MCF 10A (cell line): ENCODE data around the gene STRBP. TPM values are rescaled to one million over a fixed set of nuclear protein-coding genes. Genes with fewer than 3 reads are reported as not detected.

Experiments
- BruUV-seq: library from RNA; stranded (reverse); fragments of 400-500 nt; replicated peaks from 2 replicates; lab custom pipeline; 2021; lab: Mats Ljungman, UMichigan
- CTCF ChIA-PET: fragments of 300-600 bp; sonication (Branson Sonifier 250); formaldehyde crosslinking; extraction: SDS; loops from one replicate; lab custom pipeline; 2021; ENCODE audit warnings: antibody characterized with exemption, inconsistent platforms; lab: Yijun Ruan, JAX
- POLR2A ChIA-PET: fragments of 300-600, 350-650 bp; sonication (Branson Sonifier 250); formaldehyde crosslinking; extraction: SDS; loops from one replicate; lab custom pipeline; 2020; ENCODE audit warnings: antibody characterized with exemption, inconsistent platforms; lab: Yijun Ruan, JAX
- DNase-seq: peaks from one replicate; pipeline ENCODE4 v3.0.0-alpha.2; 2018; ENCODE audit not compliant: unreplicated experiment
- H3K27ac Mint-ChIP-seq: one replicate; pipeline ENCODE4 v1.8.0; 2022; ENCODE audit warnings: mild to moderate bottlenecking, low read depth, mixed read lengths; ENCODE audit not compliant: unreplicated experiment
- H3K27me3 Mint-ChIP-seq: one replicate; pipeline ENCODE4 v1.8.0; 2022; ENCODE audit warnings: mixed read lengths; ENCODE audit not compliant: insufficient read depth, unreplicated experiment
- H3K36me3 Mint-ChIP-seq: one replicate; pipeline ENCODE4 v1.8.0; 2022; ENCODE audit warnings: mild to moderate bottlenecking, moderate library complexity, mixed read lengths; ENCODE audit not compliant: insufficient read depth, unreplicated experiment
- H3K4me1 Mint-ChIP-seq: one replicate; pipeline ENCODE4 v1.8.0; 2022; ENCODE audit warnings: mixed read lengths; ENCODE audit not compliant: insufficient read depth, unreplicated experiment
- H3K4me3 Mint-ChIP-seq: one replicate; pipeline ENCODE4 v1.8.0; 2022; ENCODE audit warnings: mild to moderate bottlenecking, moderate library complexity, mixed read lengths; ENCODE audit not compliant: unreplicated experiment
- H3K9me3 Mint-ChIP-seq: one replicate; pipeline ENCODE4 v1.8.0; 2022; ENCODE audit warnings: mixed read lengths; ENCODE audit not compliant: unreplicated experiment
- intact Hi-C: fragments of 100-400 bp; cut with micrococcal nuclease; formaldehyde crosslinking; loops from 2 replicates; pipeline ENCODE4 v1.14.1; 2022
- total RNA-seq: library from RNA; stranded (reverse); gene quantifications from 2 replicates; pipeline ENCODE4 v1.2.3, GENCODE V29; 2022
- TF ChIP-seq, protein P1 (sequence below): fragments of 200-600 bp; IDR thresholded peaks from one replicate; pipeline ENCODE4 v1.8.0; 2022; ENCODE audit warnings: antibody characterized with exemption, mild to moderate bottlenecking; ENCODE audit not compliant: unreplicated experiment

Gene STRBP
- total RNA-seq, 1 experiment from 2014 or later, result 9.4 TPM

DNA sequence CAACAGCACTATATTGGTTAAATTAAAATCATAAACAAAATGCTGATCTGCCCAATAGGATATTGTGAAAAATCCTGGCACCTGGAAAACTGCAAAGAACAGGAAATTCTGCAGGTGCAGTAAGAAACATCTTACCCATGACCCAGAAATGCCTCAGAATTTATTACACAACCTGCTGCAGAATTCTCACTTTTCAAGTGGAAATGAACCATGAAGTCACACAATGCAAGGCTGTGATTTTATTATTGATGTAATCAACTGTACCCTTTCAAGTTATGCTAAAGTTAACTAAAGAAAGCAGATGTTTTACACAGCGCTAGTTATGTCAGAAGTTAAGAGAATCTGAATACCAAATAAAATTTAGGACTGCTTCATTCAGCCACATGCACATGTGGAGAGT, 6.0 kb downstream of the STRBP start:
- Mint-ChIP-seq H3K4me3 (no peak overlapping the region), H3K27me3 (no peaks in the 10 kb centered on the region), H3K4me1 (peaks cover 5% of the 10 kb centered on the region), H3K36me3 (no peaks in the 10 kb centered on the region), H3K27ac (no peak overlapping the region), H3K9me3 (no peaks in the 10 kb centered on the region)
- TF ChIP-seq, protein P1, sequence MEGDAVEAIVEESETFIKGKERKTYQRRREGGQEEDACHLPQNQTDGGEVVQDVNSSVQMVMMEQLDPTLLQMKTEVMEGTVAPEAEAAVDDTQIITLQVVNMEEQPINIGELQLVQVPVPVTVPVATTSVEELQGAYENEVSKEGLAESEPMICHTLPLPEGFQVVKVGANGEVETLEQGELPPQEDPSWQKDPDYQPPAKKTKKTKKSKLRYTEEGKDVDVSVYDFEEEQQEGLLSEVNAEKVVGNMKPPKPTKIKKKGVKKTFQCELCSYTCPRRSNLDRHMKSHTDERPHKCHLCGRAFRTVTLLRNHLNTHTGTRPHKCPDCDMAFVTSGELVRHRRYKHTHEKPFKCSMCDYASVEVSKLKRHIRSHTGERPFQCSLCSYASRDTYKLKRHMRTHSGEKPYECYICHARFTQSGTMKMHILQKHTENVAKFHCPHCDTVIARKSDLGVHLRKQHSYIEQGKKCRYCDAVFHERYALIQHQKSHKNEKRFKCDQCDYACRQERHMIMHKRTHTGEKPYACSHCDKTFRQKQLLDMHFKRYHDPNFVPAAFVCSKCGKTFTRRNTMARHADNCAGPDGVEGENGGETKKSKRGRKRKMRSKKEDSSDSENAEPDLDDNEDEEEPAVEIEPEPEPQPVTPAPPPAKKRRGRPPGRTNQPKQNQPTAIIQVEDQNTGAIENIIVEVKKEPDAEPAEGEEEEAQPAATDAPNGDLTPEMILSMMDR, result no peak
- CTCF ChIA-PET, result interaction anchor here (1.4 kb wide), 1 partner anchor 87 kb away, joined by 4 read pairs; no protein-coding TSS in a partner anchor
- POLR2A ChIA-PET, result interaction anchor here (1.0 kb wide), 1 partner anchor 16 kb away, joined by 3 read pairs; no protein-coding TSS in a partner anchor
- BruUV-seq, result no TSS peak
- intact Hi-C loops, result no loop called here
- DNase-seq, result no peak

DNA sequence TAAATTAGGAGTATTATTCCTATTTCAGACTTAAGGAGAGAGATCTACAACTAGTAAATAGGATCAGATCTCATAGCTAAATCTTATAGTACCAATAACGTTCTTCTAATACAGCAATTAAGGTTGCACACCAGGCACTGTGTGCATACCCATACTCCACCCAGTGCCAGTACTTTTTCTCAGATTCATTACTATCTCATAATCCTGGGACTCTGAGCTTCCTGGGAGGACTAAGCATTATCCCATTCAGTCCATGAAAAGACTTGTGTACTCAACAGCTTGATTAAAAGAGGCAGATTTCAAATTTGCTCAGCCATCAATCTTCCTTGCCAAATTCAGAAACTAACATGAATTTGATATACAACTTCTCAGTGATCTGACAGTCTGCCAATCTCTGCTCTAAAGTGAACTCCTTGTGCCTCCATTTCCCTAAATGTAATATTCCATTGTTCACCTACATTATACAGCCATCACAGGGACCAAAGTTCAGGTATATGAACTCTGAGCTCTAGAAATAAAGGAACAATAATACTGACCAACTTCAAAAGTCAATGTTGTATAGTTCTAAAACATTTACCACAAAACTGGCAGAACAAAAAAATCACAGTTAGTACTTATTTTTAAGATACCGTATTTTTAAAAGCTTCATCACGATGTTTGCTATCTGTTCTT, 7.2 kb downstream of the STRBP start:
- no peaks in the 10 kb centered on the region for H3K27me3 Mint-ChIP-seq
- H3K9me3 Mint-ChIP-seq, result no peaks in the 10 kb centered on the region
- CTCF ChIA-PET, result interaction anchor here (0.6 to 1.4 kb wide), 7 partner anchors 9 to 784 kb away, joined by 3 to 8 read pairs (median 3); partner anchors contain the start of gene OR1J1
- H3K36me3 Mint-ChIP-seq, result no peaks in the 10 kb centered on the region
- no peaks in the 10 kb centered on the region for H3K4me1 Mint-ChIP-seq
- no peak overlapping the region for H3K27ac Mint-ChIP-seq
- TF ChIP-seq, protein P1, result no peak
- DNase-seq, result no peak
- POLR2A ChIA-PET, result interaction anchor here (0.7 to 1.2 kb wide), 2 partner anchors 9 to 12 kb away, joined by 3 to 6 read pairs; no protein-coding TSS in a partner anchor
- BruUV-seq, result no TSS peak
- intact Hi-C loops, result no loop called here
- no peak overlapping the region for H3K4me3 Mint-ChIP-seq

DNA sequence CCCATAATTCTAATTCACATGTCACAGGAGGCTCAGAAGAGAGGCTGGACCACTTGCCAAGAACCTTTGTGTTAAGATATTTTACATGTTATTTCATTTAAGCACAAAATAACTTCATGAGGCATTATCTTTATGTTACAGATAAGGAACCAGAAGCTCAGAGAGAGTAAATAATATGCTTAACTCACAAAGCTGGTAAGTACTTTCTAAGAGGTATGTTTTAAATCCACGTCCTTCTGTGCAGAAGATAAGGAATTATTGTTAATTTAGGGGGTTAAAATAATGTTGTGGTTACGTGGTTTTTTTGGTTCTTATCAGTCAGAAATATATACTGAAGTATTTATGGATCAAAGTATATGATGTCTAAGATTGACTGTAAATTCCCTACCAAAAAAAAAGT, 8.0 kb downstream of the STRBP start:
- BruUV-seq, result no TSS peak
- no peaks in the 10 kb centered on the region for H3K4me1 Mint-ChIP-seq
- CTCF ChIA-PET, result interaction anchor here (0.6 to 1.4 kb wide), 3 partner anchors 8 to 178 kb away, joined by 3 to 8 read pairs (median 4); no protein-coding TSS in a partner anchor
- DNase-seq, result no peak
- no peaks in the 10 kb centered on the region for H3K36me3 Mint-ChIP-seq
- H3K27ac Mint-ChIP-seq, result no peak overlapping the region
- H3K27me3 Mint-ChIP-seq, result no peaks in the 10 kb centered on the region
- H3K9me3 Mint-ChIP-seq, result no peaks in the 10 kb centered on the region
- TF ChIP-seq, protein P1, result no peak
- POLR2A ChIA-PET, result interaction anchor here (0.7 kb wide), 1 partner anchor 12 kb away, joined by 3 read pairs; no protein-coding TSS in a partner anchor
- intact Hi-C loops, result no loop called here
- H3K4me3 Mint-ChIP-seq, result no peak overlapping the region

DNA sequence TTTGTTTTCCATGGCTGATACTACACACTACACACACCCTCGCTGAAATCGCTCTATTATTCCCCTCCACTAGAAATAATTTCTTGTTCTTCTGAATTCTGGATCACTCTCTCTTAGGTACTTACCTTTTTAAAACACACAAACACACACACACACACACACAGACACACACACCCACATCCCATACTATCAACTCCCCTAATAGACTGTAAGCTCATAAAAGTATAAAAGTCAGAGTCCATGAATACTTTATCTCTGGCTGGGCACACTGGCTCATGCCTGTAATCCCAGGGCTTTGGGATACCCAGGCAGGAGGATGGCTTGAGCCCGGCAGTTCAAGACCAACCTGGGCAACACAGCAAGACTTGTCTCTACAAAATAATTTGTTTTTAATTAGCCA, 11.1 kb downstream of the STRBP start:
- H3K4me1 Mint-ChIP-seq, result no peaks in the 10 kb centered on the region
- CTCF ChIA-PET, result interaction anchor here (0.8 to 1.5 kb wide), 3 partner anchors 32 to 92 kb away, joined by 3 to 5 read pairs (median 4); no protein-coding TSS in a partner anchor
- no peak for DNase-seq
- H3K9me3 Mint-ChIP-seq, result no peaks in the 10 kb centered on the region
- H3K27me3 Mint-ChIP-seq, result no peaks in the 10 kb centered on the region
- intact Hi-C loops, result no loop called here
- POLR2A ChIA-PET, result no interaction called here
- no peak overlapping the region for H3K27ac Mint-ChIP-seq
- BruUV-seq, result no TSS peak
- no peaks in the 10 kb centered on the region for H3K36me3 Mint-ChIP-seq
- no peak overlapping the region for H3K4me3 Mint-ChIP-seq
- TF ChIP-seq, protein P1, result no peak
